C4-2B (cell line): ENCODE results near the gene KIF11.

Experiments used
- CTCF ChIP-seq: fragments of 450-650 bp; conservative IDR thresholded peaks from 2 replicates; pipeline ENCODE4 v1.5.1; 2017; ENCODE audit warnings: mild to moderate bottlenecking
- ZFX ChIP-seq: fragments of 450-650 bp; IDR thresholded peaks from 2 replicates; pipeline ENCODE4 v1.6.1; 2017

DNA sequence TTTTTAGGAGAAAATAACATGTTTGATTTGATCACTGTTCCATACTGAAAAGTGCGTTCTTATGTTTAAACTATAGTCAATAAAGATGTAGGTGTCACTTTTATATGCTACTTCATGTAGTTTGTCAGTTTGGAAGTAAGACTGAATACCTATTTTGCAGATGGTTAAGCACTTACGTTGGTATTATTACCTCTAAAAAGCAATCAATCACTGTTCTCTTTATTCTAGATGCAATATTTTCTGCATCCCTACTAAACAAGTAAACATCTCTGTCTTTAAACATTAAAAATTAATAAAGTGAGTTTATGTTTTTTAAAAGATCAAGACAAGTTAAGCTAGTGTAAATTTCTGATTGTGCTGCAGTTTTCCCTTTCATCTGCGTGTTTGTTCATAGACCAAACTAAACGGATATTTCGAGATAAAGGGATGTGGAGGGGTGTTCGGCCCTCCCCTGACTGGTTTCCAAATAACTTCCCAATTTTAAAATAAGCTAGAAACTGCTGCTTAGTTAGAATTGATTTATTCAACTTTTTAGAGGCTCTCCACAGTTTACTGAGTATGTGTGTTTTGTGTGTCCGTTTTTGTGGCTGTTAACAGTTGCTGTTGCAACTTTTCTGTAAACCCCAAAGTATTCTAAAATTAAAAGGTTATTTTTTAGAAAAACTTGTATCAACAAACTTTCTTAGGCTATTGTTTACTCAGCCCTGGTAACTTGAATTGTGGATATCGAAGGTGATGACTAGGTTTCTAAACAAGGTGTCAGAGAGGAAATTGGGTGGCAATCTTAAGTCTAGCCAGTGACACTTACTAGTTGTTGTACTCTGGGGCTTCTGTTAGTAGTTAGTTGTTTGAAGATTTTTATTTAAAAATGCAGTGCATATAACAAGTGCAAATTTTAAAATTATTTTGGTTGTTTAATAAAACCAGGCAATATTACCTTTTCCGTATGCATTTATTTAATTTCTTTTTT, 974 bp downstream of the KIF11 start:
- no peak for TF ChIP-seq CTCF
- TF ChIP-seq ZFX = no peak
